Prostate gland (tissue), 2 donors: Measurements from ENCODE around the gene ATP23. TPM values are rescaled to one million over a fixed set of nuclear protein-coding genes. Genes with fewer than 3 reads are reported as not detected.

ENCODE experiments used
- DNase-seq: peaks from one replicate; pipeline ENCODE4 v3.0.0-alpha.2; 2019; ENCODE audit warnings: low spot score
- H3K27ac ChIP-seq, 2 donors: fragments of 200-600 bp; sonication (generic); 2 replicates each; pipeline ENCODE4 v1.5.1; 2017 to 2019
- H3K27me3 ChIP-seq: fragments of 200-600 bp; sonication (generic); replicated peaks from 2 replicates; pipeline ENCODE4 v1.5.1; 2019; ENCODE audit not compliant: insufficient read depth
- H3K36me3 ChIP-seq, 2 donors: fragments of 200-600 bp; sonication (generic); 1 replicate in 1 of 2; 2 replicates in 1 of 2; pipeline versions ENCODE4 v1.5.1 to v1.8.1; 2017 to 2019
- H3K4me1 ChIP-seq: fragments of 200-600 bp; sonication (generic); replicated peaks from 2 replicates; pipeline ENCODE4 v1.5.1; 2019
- H3K4me3 ChIP-seq, 2 donors: fragments of 200-600 bp; sonication (generic); 2 replicates each; pipeline ENCODE4 v1.5.1; 2017 to 2019
- H3K9me3 ChIP-seq: fragments of 200-600 bp; sonication (generic); 2 replicates; pipeline ENCODE4 v1.5.1; 2017
- POLR2A ChIP-seq: fragments of 450-650 bp; IDR thresholded peaks from one replicate; pipeline ENCODE4 v1.6.1; 2016; ENCODE audit warnings: antibody characterized with exemption, mild to moderate bottlenecking
- POLR2AphosphoS5 ChIP-seq: sonication (generic); formaldehyde crosslinking; IDR thresholded peaks from one replicate; pipeline ENCODE4 v1.6.1; 2017; ENCODE audit warnings: antibody characterized with exemption
- WGBS: methylation state at CpG from one replicate; pipeline ENCODE4 v1.1.5; 2018; 5-methylcytosine and 5-hydroxymethylcytosine counted together
- intact Hi-C: fragments of 100-400 bp; cut with DNase I; formaldehyde crosslinking; loops from one replicate; pipeline ENCODE4 v1.14.2; 2022
- total RNA-seq, 2 donors: library from RNA; depleted of rRNA; stranded (reverse); fragments of >200 nt; gene quantifications; one replicate each; pipeline ENCODE4 v1.1.0, GENCODE V29; 2016
- TF ChIP-seq, protein P1 (sequence below), 4 experiments: fragments of 200-600 bp in 2 of 4; fragments of 450-650 bp in 2 of 4; sonication (generic) in 2 of 4; IDR thresholded peaks; 1 replicate in 3 of 4; 2 replicates in 1 of 4; pipeline ENCODE4 v1.5.1; 2016 to 2019; ENCODE audit warnings: antibody characterized with exemption in 4 of 4, mild to moderate bottlenecking in 2 of 4, moderate library complexity in 2 of 4

Gene ATP23
- total RNA-seq, 2 donors from 2014 or later = 8.0 to 15.0 TPM

GRCh38 chr12:57904426-57904825 is 36.9 kb upstream of the ATP23 start:
- H3K4me3 ChIP-seq = no peak overlapping the region
- no peaks in the 10 kb centered on the region for H3K4me1 ChIP-seq
- 83% methylated on average over 4 of the region's 4 CpGs for WGBS
- H3K27me3 ChIP-seq = no peaks in the 10 kb centered on the region
- H3K27ac ChIP-seq = no peak overlapping the region
- H3K9me3 ChIP-seq = no peaks in the 10 kb centered on the region
- no peaks in the 10 kb centered on the region for H3K36me3 ChIP-seq
- no peak for DNase-seq
- intact Hi-C loops = no loop called here
- TF ChIP-seq POLR2AphosphoS5 = no peak
- TF ChIP-seq, protein P1, sequence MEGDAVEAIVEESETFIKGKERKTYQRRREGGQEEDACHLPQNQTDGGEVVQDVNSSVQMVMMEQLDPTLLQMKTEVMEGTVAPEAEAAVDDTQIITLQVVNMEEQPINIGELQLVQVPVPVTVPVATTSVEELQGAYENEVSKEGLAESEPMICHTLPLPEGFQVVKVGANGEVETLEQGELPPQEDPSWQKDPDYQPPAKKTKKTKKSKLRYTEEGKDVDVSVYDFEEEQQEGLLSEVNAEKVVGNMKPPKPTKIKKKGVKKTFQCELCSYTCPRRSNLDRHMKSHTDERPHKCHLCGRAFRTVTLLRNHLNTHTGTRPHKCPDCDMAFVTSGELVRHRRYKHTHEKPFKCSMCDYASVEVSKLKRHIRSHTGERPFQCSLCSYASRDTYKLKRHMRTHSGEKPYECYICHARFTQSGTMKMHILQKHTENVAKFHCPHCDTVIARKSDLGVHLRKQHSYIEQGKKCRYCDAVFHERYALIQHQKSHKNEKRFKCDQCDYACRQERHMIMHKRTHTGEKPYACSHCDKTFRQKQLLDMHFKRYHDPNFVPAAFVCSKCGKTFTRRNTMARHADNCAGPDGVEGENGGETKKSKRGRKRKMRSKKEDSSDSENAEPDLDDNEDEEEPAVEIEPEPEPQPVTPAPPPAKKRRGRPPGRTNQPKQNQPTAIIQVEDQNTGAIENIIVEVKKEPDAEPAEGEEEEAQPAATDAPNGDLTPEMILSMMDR (IDR thresholded peaks at IDR 0.05) = no peak
- TF ChIP-seq POLR2A = no peak

GRCh38 chr12:57904848-57905811 is 36.2 kb upstream of the ATP23 start:
- intact Hi-C loops = loop anchor here (1.0 kb wide), 1 partner anchor 102 kb away; no protein-coding TSS in a partner anchor
- TF ChIP-seq POLR2AphosphoS5 = peak; percentile 95
- TF ChIP-seq POLR2A = no peak
- TF ChIP-seq, protein P1 (IDR thresholded peaks at IDR 0.05) = peak; percentile 100
- WGBS = 42% methylated on average over 26 of the region's 26 CpGs
- no peaks in the 10 kb centered on the region for H3K9me3 ChIP-seq
- DNase-seq = peak; percentile 92
- H3K36me3 ChIP-seq = no peaks in the 10 kb centered on the region
- H3K4me3 ChIP-seq = no peak overlapping the region
- H3K4me1 ChIP-seq = no peaks in the 10 kb centered on the region
- H3K27ac ChIP-seq = peak overlapping the region in 1 of 2 donors; percentile 46
- H3K27me3 ChIP-seq = no peaks in the 10 kb centered on the region

- TF ChIP-seq, protein P1 (IDR thresholded peaks at IDR 0.05) = no peak
- TF ChIP-seq POLR2A (no peak), POLR2AphosphoS5 (no peak)
- Histone ChIP-seq H3K4me3 (no peak overlapping the region), H3K27me3 (no peaks in the 10 kb centered on the region), H3K4me1 (no peaks in the 10 kb centered on the region), H3K27ac (no peak overlapping the region), H3K9me3 (no peaks in the 10 kb centered on the region), H3K36me3 (no peaks in the 10 kb centered on the region)
- 55% methylated on average over 7 of the region's 7 CpGs for WGBS
- no peak for DNase-seq
- intact Hi-C loops = loop anchor here (1.0 kb wide), 1 partner anchor 103 kb away; no protein-coding TSS in a partner anchor
Measured at GRCh38 chr12:57905812-57906475, 35.4 kb upstream of the ATP23 start.

DNA sequence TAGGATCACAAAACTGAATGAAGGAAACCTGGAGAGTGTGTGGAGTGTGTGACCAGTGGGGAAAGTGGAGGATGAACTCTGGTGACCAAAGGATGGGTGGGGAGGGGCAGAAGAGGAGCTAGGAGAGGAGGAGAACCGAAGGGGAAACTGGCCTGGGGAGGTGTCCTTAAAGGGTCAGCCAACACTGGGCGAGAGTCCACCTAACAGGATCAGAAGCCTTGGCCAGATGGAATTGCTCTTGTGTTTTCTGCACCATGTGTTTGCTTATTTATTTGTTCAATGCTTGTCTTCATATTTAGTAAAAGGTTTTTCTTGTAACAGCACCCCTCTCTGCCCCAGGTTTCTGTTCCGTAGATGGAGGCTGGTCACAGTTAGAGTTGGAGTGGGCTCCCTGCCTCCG is 34.5 kb upstream of the ATP23 start:
- DNase-seq = no peak
- H3K27me3 ChIP-seq = no peaks in the 10 kb centered on the region
- TF ChIP-seq, protein P1 (IDR thresholded peaks at IDR 0.05) = no peak
- no peak overlapping the region for H3K4me3 ChIP-seq
- intact Hi-C loops = no loop called here
- no peaks in the 10 kb centered on the region for H3K4me1 ChIP-seq
- H3K27ac ChIP-seq = no peak overlapping the region
- WGBS = 63% methylated on average over 4 of the region's 4 CpGs
- H3K9me3 ChIP-seq = no peaks in the 10 kb centered on the region
- no peaks in the 10 kb centered on the region for H3K36me3 ChIP-seq
